HG03565 (cell line): ENCODE results near the gene CLTA.
"Not testable (repeated sequence)": the region's sequence is repeated elsewhere in the genome, so short reads cannot be mapped to it uniquely, and the experiment has no call there.

ENCODE experiments used
- ATAC-seq: cut with Tn5 transposase; IDR thresholded peaks from one replicate; pipeline ENCODE4 v1.9.1; 2021; ENCODE audit warnings: mild to moderate bottlenecking, moderate library complexity; ENCODE audit not compliant: unreplicated experiment

The CLTA gene

DNA sequence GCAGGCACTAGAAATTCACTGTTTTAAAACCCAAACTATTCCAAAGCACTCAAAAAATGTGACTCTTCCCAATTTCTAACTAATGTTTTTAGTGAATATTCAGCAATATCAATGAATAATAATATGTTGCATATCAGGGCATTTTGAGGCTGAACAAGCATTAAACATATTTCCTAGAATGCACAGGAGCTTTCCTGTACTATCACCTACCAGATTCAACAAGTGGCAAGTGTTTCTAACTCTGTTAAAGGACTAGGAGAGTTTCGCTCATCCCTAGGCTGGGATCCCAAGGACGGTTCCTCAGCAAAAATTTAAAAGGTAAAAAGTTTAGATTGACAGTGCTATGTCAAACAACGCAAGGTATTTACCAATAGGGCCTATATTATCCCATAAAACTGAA, 46.5 kb downstream of the CLTA start:
- no peak for ATAC-seq

DNA sequence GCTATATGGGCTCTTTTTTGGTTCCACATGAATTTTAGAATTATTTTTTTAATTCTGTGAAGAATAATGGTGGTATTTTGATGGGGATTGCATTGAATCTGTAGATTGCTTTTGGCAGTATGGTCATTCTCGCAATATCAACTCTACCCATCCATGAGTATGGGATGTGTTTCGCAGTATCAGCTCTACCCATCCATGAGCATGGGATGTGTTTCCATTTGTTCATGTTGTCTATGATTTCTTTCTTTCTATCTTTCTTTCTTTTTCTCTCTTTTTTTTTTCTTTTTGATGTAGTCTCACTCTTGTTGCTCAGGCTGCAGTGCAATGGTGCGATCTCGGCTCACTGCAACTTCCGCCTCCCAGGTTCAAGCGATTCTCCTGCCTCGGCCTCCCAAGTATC, 48.5 kb downstream of the CLTA start:
- ATAC-seq, result not testable (repeated sequence)

DNA sequence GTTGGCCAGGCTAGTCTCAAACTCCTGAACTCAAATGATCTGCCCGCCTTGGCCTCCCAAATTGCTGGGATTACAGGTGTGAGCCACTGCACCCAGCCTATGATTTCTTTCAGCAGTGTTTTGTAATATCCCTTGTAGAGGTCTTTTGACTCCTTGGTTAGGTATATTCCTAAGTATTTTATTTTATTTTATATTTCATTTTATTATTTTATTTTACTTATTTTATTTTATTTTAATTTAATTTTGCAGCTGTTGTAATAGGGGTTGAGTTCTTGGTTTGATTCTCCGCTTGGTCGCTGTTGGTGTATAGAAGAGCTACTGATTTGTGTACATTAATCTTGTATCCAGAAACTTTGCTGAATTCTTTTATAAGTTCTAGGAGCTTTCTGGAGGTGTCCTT, 49.0 kb downstream of the CLTA start:
- ATAC-seq, result not testable (repeated sequence)

DNA sequence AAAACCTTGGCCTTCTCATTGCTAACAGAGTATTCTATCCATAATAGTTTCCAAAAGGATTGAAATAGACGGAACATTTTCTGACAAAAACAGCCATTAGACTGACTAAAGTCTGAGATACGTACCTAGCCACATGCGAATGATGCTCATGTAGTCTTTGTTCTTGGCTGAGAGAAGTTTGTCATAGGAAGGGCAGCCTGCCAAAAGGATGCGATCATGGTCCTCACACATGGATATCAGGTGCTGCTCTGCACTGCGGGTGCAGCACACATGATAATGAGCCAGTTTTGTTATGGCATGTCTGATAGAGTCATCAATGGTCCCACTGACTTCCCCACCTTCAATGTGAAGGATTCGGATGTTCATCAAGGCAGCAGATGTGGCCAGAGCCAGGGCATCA, 55.2 kb downstream of the CLTA start:
- ATAC-seq, result no peak

DNA sequence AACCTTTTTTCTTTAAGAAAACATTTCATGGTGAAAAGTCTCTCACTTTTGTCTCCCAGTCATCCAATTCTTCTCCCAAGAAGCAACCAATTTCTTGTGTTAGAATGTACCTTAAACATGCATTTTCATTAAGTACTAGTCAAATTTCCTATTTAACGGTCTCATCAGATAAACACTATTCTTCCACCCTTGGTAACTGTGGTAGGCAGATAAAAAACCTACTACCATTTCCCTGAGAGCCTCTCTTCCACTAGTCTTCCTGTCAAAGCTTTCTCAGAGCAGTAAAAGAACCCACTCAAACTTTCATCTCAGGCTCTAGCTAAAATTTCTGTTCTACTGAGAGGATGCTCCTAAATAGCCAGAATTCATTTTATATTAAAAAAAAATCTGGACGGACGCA, 56.6 kb downstream of the CLTA start:
- ATAC-seq, result no peak

DNA sequence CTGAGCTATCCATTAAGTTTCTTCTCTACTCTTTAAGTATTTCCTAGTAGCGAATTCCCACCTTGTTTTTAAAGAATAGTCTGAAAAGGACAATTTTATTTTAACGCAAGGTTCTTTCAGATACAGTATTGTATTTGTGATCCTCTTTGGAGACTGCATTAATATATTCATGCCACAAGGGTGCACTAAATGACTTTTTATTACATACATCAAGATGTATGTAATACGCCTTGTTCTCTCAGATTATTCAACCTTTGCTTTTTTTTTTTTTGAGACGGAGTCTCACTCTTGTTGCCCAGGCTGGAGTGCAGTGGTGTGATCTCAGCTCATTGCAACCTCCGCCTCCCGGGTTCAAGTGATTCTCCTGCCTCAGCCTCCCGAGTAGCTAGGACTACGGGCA, 57.3 kb downstream of the CLTA start:
- ATAC-seq, result not testable (repeated sequence)

DNA sequence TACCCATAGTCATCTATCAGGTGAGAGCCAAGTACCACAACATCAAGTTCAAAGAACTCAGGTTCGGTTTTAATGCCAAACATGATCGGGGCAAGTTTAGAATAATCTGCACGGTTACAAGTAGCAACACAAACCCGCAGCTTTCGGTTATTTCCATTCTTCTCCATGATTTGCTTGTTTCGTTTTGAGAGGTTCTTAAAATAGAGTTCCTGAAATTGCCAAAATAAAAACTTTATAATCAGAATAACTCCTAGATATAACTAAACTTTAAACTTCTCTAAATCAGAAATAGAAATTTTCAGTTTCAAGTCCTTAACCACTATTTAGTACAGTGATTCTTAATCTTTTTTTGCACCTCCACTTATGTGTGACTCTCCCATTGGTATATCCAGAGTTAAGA, 58.5 kb downstream of the CLTA start:
- no peak for ATAC-seq

DNA sequence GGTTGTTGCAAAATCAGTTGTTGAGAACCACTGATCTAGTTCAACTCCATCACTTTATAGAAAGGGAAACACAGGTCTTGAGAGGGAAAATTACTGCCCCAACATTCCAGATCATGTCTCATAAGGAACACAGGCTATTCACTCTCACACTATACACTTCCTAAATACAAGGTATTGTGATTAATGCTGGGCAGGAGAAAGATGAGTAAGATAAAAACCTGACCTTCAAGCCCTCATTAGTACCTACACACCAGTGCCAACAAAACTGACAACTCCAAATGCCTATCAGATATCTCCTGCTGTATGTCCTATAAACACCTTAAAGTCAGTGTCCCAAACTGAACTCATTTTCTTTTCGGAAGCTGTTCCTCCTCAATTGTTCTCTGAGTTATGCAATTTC, 59.4 kb downstream of the CLTA start:
- ATAC-seq, result no peak

DNA sequence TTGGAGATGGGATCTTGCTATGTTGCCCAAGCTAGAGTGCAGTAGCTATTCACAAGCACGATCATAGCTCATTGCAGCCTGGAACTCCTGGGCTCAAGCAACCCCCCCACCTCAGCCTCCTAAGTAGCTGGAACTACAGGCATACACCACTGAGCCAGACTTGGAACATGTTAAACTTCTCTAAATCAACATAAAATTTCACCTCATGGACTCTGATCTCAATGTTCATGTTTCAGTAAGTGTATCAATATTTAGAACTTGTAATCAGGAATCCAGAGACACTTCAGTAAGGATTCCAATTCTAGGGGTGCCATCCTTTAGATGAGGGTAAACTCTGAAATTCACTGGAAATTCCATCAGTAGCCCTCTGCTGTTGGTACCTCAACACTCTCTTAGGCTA, 60.7 kb downstream of the CLTA start:
- no peak for ATAC-seq

DNA sequence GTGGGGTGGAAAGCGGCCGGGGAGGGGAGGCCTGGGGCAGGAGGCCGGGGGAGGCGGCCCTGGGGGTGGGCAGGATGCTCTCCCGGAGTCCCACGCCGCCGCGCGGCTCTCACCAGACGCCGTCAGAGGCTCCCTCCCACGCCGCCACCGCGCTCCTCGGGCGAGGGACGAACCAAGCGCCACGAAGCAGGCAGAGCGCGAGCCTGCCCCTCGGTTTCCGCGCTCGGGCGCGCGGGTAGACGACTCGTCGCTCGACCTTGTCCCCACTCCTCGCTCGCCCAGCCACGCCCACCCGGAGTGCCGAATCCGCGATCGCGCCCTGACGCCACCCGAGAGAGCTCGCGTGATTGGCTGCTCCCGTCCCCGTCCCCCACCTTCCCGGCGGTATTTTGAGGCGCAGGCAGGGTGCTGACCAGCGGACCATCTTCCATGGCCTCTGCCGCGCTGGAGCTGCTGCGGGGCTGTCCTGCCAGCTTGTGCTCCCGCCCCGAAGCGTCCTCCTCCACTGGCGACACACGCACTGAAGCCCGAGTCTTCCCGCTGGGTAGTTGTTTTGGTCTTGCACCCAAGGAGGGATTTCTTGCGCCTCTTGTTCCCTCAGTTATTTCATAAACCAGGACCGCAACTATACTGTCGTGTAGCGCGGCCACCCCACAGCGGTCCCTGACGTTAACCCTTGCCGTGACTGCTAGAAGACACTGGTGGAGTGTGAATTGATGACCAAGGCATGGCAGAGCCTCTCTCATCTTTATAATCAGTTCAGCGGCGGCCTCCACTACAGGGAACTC, 67.7 kb downstream of the CLTA start, which contains the start of gene GNE:
TSS of gene GNE (minus strand) at position 241 of the 788 bp plus-strand sequence. CDS start 9,093 bp downstream, outside the sequence.
- peak; percentile 77 for ATAC-seq

DNA sequence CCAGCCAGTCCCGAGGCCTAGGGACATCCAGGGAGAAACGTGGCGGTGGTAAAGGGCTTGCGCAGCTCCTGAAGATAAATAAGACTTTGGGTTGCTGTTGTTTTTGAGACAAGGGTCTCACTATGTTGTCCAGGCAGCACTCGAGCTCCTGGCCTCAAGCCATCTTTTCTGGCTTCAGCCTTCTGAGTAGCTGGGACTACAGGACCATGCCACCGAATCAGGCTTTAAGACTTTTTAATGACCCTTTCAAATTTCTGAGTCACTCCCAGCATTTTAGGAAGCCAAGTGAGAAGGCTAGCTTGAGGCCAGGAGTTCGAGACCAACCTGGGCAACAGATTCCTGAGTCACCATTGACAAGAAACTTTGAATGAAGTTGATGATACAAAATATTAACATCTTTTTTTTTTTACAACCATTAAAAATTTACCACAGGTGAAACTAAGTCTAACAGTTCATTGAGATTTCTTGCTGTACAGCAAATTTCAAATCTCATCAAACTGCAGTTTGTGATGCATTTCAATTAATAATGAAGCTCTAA, 68.3 kb downstream of the CLTA start:
- no peak for ATAC-seq
